Cardiac muscle cell (in vitro differentiated cells and primary cell): ENCODE measurements around the gene CCM2. TPM values are rescaled to one million over a fixed set of nuclear protein-coding genes. Genes with fewer than 3 reads are reported as not detected.

ENCODE experiments used
- DNase-seq, 2 donors: peaks; one replicate each; pipeline versions ENCODE4 v3.0.0 to v3.0.0-alpha.2; 2010 to 2017; ENCODE audit warnings: low read depth in 1 of 2, low spot score in 1 of 2
- H3K27ac ChIP-seq: fragments of 200-600 bp; sonication (generic); 2 replicates; pipeline ENCODE4 v1.5.1; 2016
- H3K27me3 ChIP-seq: fragments of 200-600 bp; sonication (generic); 2 replicates; pipeline ENCODE4 v1.6.0; 2016; ENCODE audit warnings: control low read depth
- H3K36me3 ChIP-seq: fragments of 200-600 bp; sonication (generic); 2 replicates; pipeline ENCODE4 v1.5.1; 2016; ENCODE audit warnings: control low read depth
- H3K4me1 ChIP-seq: fragments of 200-600 bp; sonication (generic); 2 replicates; pipeline ENCODE4 v1.8.1; 2017; ENCODE audit warnings: low read depth, mild to moderate bottlenecking, mixed run types
- H3K4me3 ChIP-seq: fragments of 200-600 bp; sonication (generic); 2 replicates; pipeline ENCODE4 v1.5.1; 2016; ENCODE audit warnings: mild to moderate bottlenecking
- H3K9me3 ChIP-seq: fragments of 200-600 bp; sonication (generic); 2 replicates; pipeline ENCODE4 v1.5.1; 2017; ENCODE audit warnings: low read depth, mild to moderate bottlenecking, control low read depth
- CTCF ChIP-seq: IDR thresholded peaks from 2 replicates; pipeline ENCODE4 v1.5.1; 2012; ENCODE audit warnings: low read depth, mild to moderate bottlenecking, low read length
- polyA plus RNA-seq: library from polyadenylated mRNA; unstranded; fragments of >200 nt; fragmentation: Nextera tagmentation; extraction: Ambion mirVana; gene quantifications from 2 replicates; pipeline ENCODE4 v1.2.1, GENCODE V29; 2016
- total RNA-seq: library from RNA; depleted of rRNA; stranded (reverse); fragments of >200 nt; gene quantifications from 2 replicates; pipeline ENCODE4 v1.2.3, GENCODE V29; 2016

Gene CCM2
- total and polyA plus RNA-seq, 2 experiments from 2014 or later, result 38.3 to 65.7 TPM

- H3K4me3 ChIP-seq, result no peak overlapping the region
- DNase-seq, result no peak
- H3K27me3 ChIP-seq, result no peaks in the 10 kb centered on the region
- H3K4me1 ChIP-seq, result no peaks in the 10 kb centered on the region
- H3K27ac ChIP-seq, result no peak overlapping the region
- no peaks in the 10 kb centered on the region for H3K9me3 ChIP-seq
- peaks cover 6% of the 10 kb centered on the region for H3K36me3 ChIP-seq
- no peak for TF ChIP-seq CTCF
Observed at GRCh38 chr7:45035371-45035770, 35.4 kb downstream of the CCM2 start.

- no peak for TF ChIP-seq CTCF
- Histone ChIP-seq H3K27me3 (no peaks in the 10 kb centered on the region), H3K4me1 (no peaks in the 10 kb centered on the region), H3K9me3 (no peaks in the 10 kb centered on the region), H3K4me3 (no peak overlapping the region), H3K27ac (no peak overlapping the region), H3K36me3 (peaks cover 6% of the 10 kb centered on the region)
- no peak for DNase-seq
Observed at GRCh38 chr7:45035893-45036292, 35.9 kb downstream of the CCM2 start.

GRCh38 chr7:45036317-45036716 lies 36.3 kb downstream of the CCM2 start:
- Histone ChIP-seq H3K27ac (no peak overlapping the region), H3K36me3 (peaks cover 6% of the 10 kb centered on the region), H3K4me1 (no peaks in the 10 kb centered on the region), H3K4me3 (no peak overlapping the region), H3K9me3 (no peaks in the 10 kb centered on the region), H3K27me3 (no peaks in the 10 kb centered on the region)
- no peak for DNase-seq
- no peak for TF ChIP-seq CTCF

GRCh38 chr7:45036796-45037195 lies 36.8 kb downstream of the CCM2 start:
- H3K27ac ChIP-seq, result no peak overlapping the region
- no peak for TF ChIP-seq CTCF
- no peak overlapping the region for H3K4me3 ChIP-seq
- H3K36me3 ChIP-seq, result peaks cover 6% of the 10 kb centered on the region
- H3K27me3 ChIP-seq, result no peaks in the 10 kb centered on the region
- DNase-seq, result no peak
- H3K4me1 ChIP-seq, result no peaks in the 10 kb centered on the region
- H3K9me3 ChIP-seq, result no peaks in the 10 kb centered on the region

GRCh38 chr7:45037876-45038275 lies 37.9 kb downstream of the CCM2 start:
- DNase-seq, result no peak
- Histone ChIP-seq H3K27ac (no peak overlapping the region), H3K4me3 (no peak overlapping the region), H3K27me3 (no peaks in the 10 kb centered on the region), H3K9me3 (no peaks in the 10 kb centered on the region), H3K4me1 (no peaks in the 10 kb centered on the region), H3K36me3 (peaks cover 6% of the 10 kb centered on the region)
- no peak for TF ChIP-seq CTCF

GRCh38 chr7:45039106-45039505 lies 39.1 kb downstream of the CCM2 start:
- H3K9me3 ChIP-seq, result no peaks in the 10 kb centered on the region
- no peaks in the 10 kb centered on the region for H3K4me1 ChIP-seq
- H3K36me3 ChIP-seq, result peaks cover 10% of the 10 kb centered on the region
- no peak for TF ChIP-seq CTCF
- no peak for DNase-seq
- H3K4me3 ChIP-seq, result no peak overlapping the region
- no peak overlapping the region for H3K27ac ChIP-seq
- no peaks in the 10 kb centered on the region for H3K27me3 ChIP-seq
